GM19438 (cell line): ENCODE measurements around the gene BOLA1.
"Not testable (repeated sequence)": the region's sequence is repeated elsewhere in the genome, so short reads cannot be mapped to it uniquely, and the experiment has no call there.

Source experiments
- ATAC-seq: cut with Tn5 transposase; IDR thresholded peaks from one replicate; pipeline ENCODE4 v1.9.1; 2021; ENCODE audit warnings: low read depth; ENCODE audit not compliant: unreplicated experiment

Gene BOLA1

GRCh38 chr1:149886396-149887195, 12.8 kb upstream of the BOLA1 start:
- peak; percentile 51 for ATAC-seq

- ATAC-seq = not testable (repeated sequence)
Observed at GRCh38 chr1:149887196-149887455, 12.2 kb upstream of the BOLA1 start.

- peak; percentile 55 for ATAC-seq
Observed at GRCh38 chr1:149887456-149888246, 11.7 kb upstream of the BOLA1 start.

- no peak for ATAC-seq
Observed at GRCh38 chr1:149888247-149888998, 10.9 kb upstream of the BOLA1 start.

GRCh38 chr1:149888999-149889289, 10.4 kb upstream of the BOLA1 start:
- ATAC-seq = no peak

GRCh38 chr1:149896575-149896974, 2.8 kb upstream of the BOLA1 start:
- no peak for ATAC-seq

GRCh38 chr1:149903836-149904491, 4.6 kb downstream of the BOLA1 start:
- no peak for ATAC-seq

GRCh38 chr1:149906570-149907075, 7.3 kb downstream of the BOLA1 start:
- ATAC-seq = no peak

GRCh38 chr1:149914545-149914944, 15.2 kb downstream of the BOLA1 start:
- no peak for ATAC-seq

- ATAC-seq = no peak
Observed at GRCh38 chr1:149915429-149916192, 16.2 kb downstream of the BOLA1 start.

GRCh38 chr1:149916193-149916897, 17.0 kb downstream of the BOLA1 start:
- no peak for ATAC-seq

GRCh38 chr1:149916898-149917252, 17.5 kb downstream of the BOLA1 start:
- no peak for ATAC-seq

GRCh38 chr1:149917571-149918144, 18.3 kb downstream of the BOLA1 start, which contains the start of gene SV2A:
Gene SV2A, minus strand, starts transcription at chr1:149917844. Its CDS starts 4,004 bp downstream, at chr1:149913840.
- ATAC-seq = peak; percentile 59

- no peak for ATAC-seq
Observed at GRCh38 chr1:149923626-149924025, 24.3 kb downstream of the BOLA1 start.

GRCh38 chr1:149925345-149925744, 26.0 kb downstream of the BOLA1 start:
- no peak for ATAC-seq

GRCh38 chr1:149925751-149926150, 26.4 kb downstream of the BOLA1 start:
- no peak for ATAC-seq

GRCh38 chr1:149926296-149926695, 26.9 kb downstream of the BOLA1 start:
- ATAC-seq = no peak

GRCh38 chr1:149927056-149927562, 27.7 kb downstream of the BOLA1 start:
- ATAC-seq = no peak
